ENCODE data around the gene SPATA16. TPM values are rescaled to one million over a fixed set of nuclear protein-coding genes. Genes with fewer than 3 reads are reported as not detected.

Gene SPATA16
- total RNA-seq, 2 experiments from 2014 or later = not detected

GRCh38 chr3:172847292-172847691 lies 293.7 kb downstream of the SPATA16 start:
- Mint-ChIP-seq H3K36me3 (ENCODE audit: low read depth) (no peaks in the 10 kb centered on the region), H3K4me3 (no peak overlapping the region), H3K4me1 (ENCODE audit: low read depth) (no peaks in the 10 kb centered on the region), H3K27me3 (ENCODE audit: low read depth) (no peaks in the 10 kb centered on the region), H3K9me3 (no peaks in the 10 kb centered on the region), H3K27ac (no peak overlapping the region)
- CTCF ChIA-PET = no interaction called here
- DNase-seq = no peak
- intact Hi-C loops (cut with micrococcal nuclease) = no loop called here

DNA sequence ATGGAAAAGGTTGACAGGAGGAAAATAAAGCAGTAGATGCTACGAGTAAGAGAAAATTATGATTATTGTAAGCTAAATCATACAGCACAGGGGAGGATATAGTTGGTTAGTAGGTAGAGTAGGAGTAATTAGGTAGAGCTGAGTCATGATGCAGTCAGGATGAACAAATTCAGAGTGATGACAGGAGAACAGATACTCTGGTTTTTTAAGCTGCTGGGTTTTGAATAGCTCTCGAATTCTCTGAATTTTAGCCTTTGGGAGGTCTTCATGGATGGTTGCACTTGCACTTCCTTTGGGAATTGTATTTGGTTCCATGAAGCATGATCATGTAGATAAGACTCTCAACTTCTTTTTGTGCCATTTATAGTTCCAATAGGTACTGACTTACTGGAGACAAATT lies 294.3 kb downstream of the SPATA16 start:
- CTCF ChIA-PET = no interaction called here
- no peaks in the 10 kb centered on the region for H3K9me3 Mint-ChIP-seq
- no peaks in the 10 kb centered on the region for H3K36me3 Mint-ChIP-seq (ENCODE audit: low read depth)
- intact Hi-C loops (cut with micrococcal nuclease) = no loop called here
- H3K4me3 Mint-ChIP-seq = no peak overlapping the region
- H3K4me1 Mint-ChIP-seq (ENCODE audit: low read depth) = no peaks in the 10 kb centered on the region
- no peak overlapping the region for H3K27ac Mint-ChIP-seq
- no peak for DNase-seq
- H3K27me3 Mint-ChIP-seq (ENCODE audit: low read depth) = no peaks in the 10 kb centered on the region

DNA sequence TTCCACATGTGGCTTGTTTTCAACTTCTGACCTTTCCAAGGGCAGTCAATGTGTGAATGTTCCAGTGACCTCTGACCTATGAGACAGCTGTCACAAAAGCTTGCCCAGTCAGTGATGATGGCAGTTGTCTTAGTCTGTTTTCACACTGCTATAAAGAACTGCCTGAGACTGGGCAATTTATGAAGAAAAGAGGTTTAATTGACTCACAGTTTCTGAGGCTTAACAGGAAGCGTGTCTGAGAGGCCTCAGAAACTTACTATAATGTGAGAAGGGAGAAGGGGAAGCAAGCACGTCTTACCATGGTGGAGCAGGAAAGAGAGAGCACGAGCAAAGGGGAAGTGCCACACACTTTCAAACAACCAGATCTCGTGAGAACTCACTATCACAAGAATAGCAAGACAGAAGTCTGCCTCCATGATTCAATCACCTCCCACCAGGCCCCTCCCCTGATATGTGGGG lies 294.9 kb downstream of the SPATA16 start:
- Mint-ChIP-seq H3K4me3 (no peak overlapping the region), H3K4me1 (ENCODE audit: low read depth) (no peaks in the 10 kb centered on the region), H3K36me3 (ENCODE audit: low read depth) (no peaks in the 10 kb centered on the region), H3K27ac (no peak overlapping the region), H3K27me3 (ENCODE audit: low read depth) (no peaks in the 10 kb centered on the region), H3K9me3 (no peaks in the 10 kb centered on the region)
- intact Hi-C loops (cut with micrococcal nuclease) = no loop called here
- no peak for DNase-seq
- CTCF ChIA-PET = no interaction called here

GRCh38 chr3:172844428-172844827 lies 296.6 kb downstream of the SPATA16 start:
- Mint-ChIP-seq H3K4me3 (no peak overlapping the region), H3K4me1 (ENCODE audit: low read depth) (no peaks in the 10 kb centered on the region), H3K27me3 (ENCODE audit: low read depth) (no peaks in the 10 kb centered on the region), H3K27ac (no peak overlapping the region), H3K36me3 (ENCODE audit: low read depth) (no peaks in the 10 kb centered on the region), H3K9me3 (no peaks in the 10 kb centered on the region)
- CTCF ChIA-PET = no interaction called here
- intact Hi-C loops (cut with micrococcal nuclease) = no loop called here
- no peak for DNase-seq

DNA sequence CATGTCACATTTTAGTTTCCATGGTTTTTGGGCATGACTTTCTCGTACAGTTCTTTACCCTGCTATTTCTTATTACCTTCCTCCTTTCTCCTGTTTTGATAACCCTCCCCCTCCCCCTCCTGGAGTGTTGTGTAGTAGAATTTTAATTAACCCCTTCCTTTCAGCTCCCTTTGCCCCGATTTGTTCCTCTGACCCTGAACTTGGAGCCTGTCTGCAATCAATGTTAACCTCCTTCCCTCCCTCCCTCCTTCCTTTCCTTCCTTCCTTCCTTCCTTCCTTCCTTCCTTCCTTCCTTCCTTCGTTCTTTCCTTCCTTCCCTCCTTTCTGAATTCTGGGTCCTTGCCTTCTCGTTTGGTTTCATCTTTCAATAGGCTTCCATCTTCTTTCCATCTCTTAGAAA lies 300.1 kb downstream of the SPATA16 start:
- Mint-ChIP-seq H3K27me3 (ENCODE audit: low read depth) (peaks cover 2% of the 10 kb centered on the region), H3K27ac (no peak overlapping the region), H3K9me3 (no peaks in the 10 kb centered on the region), H3K36me3 (ENCODE audit: low read depth) (no peaks in the 10 kb centered on the region), H3K4me1 (ENCODE audit: low read depth) (no peaks in the 10 kb centered on the region), H3K4me3 (no peak overlapping the region)
- CTCF ChIA-PET = no interaction called here
- intact Hi-C loops (cut with micrococcal nuclease) = no loop called here
- no peak for DNase-seq

DNA sequence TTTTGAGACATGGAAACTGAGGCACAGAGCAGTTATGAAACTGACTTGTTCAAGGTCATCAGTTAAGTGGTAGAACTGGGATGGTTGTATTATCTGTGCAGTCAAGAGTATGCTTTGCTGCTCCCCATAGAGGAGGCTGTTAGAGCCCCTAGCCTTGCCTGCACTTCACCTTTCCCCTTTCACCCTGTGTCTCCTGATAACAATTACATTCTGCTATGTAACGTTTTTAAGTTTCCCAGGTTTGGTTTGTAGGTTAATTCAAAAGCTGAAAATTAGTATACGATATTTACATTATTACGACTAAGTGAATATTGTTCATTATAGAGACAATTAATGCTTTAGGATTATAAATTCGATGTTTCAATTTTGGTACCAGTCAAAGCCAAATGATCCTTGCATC lies 300.6 kb downstream of the SPATA16 start:
- Mint-ChIP-seq H3K27me3 (ENCODE audit: low read depth) (peaks cover 2% of the 10 kb centered on the region), H3K36me3 (ENCODE audit: low read depth) (no peaks in the 10 kb centered on the region)
- CTCF ChIA-PET = no interaction called here

GRCh38 chr3:172839679-172840078 lies 301.4 kb downstream of the SPATA16 start:
- CTCF ChIA-PET = no interaction called here

More for the DNA sequence above, 300.6 kb downstream of the SPATA16 start:
- no peak overlapping the region for H3K27ac Mint-ChIP-seq
- DNase-seq = no peak
- intact Hi-C loops (cut with micrococcal nuclease) = no loop called here
- H3K9me3 Mint-ChIP-seq = no peaks in the 10 kb centered on the region
- H3K4me1 Mint-ChIP-seq (ENCODE audit: low read depth) = no peaks in the 10 kb centered on the region
- no peak overlapping the region for H3K4me3 Mint-ChIP-seq

More at GRCh38 chr3:172839679-172840078, 301.4 kb downstream of the SPATA16 start:
- no peak overlapping the region for H3K4me3 Mint-ChIP-seq
- no peaks in the 10 kb centered on the region for H3K36me3 Mint-ChIP-seq (ENCODE audit: low read depth)
- H3K9me3 Mint-ChIP-seq = no peaks in the 10 kb centered on the region
- H3K27me3 Mint-ChIP-seq (ENCODE audit: low read depth) = peaks cover 2% of the 10 kb centered on the region
- DNase-seq = no peak
- no peaks in the 10 kb centered on the region for H3K4me1 Mint-ChIP-seq (ENCODE audit: low read depth)
- intact Hi-C loops (cut with micrococcal nuclease) = loop anchor here (5.0 kb wide), 1 partner anchor 208 kb away; no protein-coding TSS in a partner anchor
- no peak overlapping the region for H3K27ac Mint-ChIP-seq
